Breast epithelium (tissue), 4 donors: Measurements from ENCODE around the gene EYA3. TPM values are rescaled to one million over a fixed set of nuclear protein-coding genes. Genes with fewer than 3 reads are reported as not detected.

Source experiments
- DNase-seq, 2 donors: peaks; one replicate each; pipeline ENCODE4 v3.0.0-alpha.2; 2019; ENCODE audit warnings: low spot score in 2 of 2
- H3K27ac ChIP-seq, 2 donors: fragments of 200-600 bp; sonication (generic) in 1 of 2; one replicate each; pipeline ENCODE4 v1.5.1; 2016 to 2019; ENCODE audit warnings: mild to moderate bottlenecking in 1 of 2
- H3K27me3 ChIP-seq, 2 donors: fragments of 200-600 bp; sonication (generic) in 1 of 2; one replicate each; pipeline versions ENCODE4 v1.5.1 to v1.6.0; 2017 to 2019; ENCODE audit warnings: control low read depth in 1 of 2, mild to moderate bottlenecking in 1 of 2
- H3K36me3 ChIP-seq: fragments of 200-600 bp; one replicate; pipeline ENCODE4 v1.5.1; 2019
- H3K4me1 ChIP-seq, 2 donors: fragments of 200-600 bp; sonication (generic); one replicate each; pipeline ENCODE4 v1.5.1; 2016 to 2019; ENCODE audit warnings: control low read depth in 1 of 2
- H3K4me3 ChIP-seq, 3 donors: fragments of 200-600 bp; sonication (generic); 1 replicate in 2 of 3; 2 replicates in 1 of 3; pipeline ENCODE4 v1.5.1; 2016 to 2019; ENCODE audit warnings: mild to moderate bottlenecking in 3 of 3, moderate library complexity in 2 of 3
- H3K9me3 ChIP-seq, 2 donors: fragments of 200-600 bp; sonication (generic) in 1 of 2; one replicate each; pipeline ENCODE4 v1.5.1; 2016 to 2019; ENCODE audit warnings: control low read depth in 1 of 2
- POLR2A ChIP-seq: fragments of 450-650 bp; IDR thresholded peaks from one replicate; pipeline ENCODE4 v1.6.1; 2016; ENCODE audit warnings: antibody characterized with exemption, mild to moderate bottlenecking, moderate library complexity
- POLR2AphosphoS5 ChIP-seq, 3 donors: sonication (generic); formaldehyde crosslinking; IDR thresholded peaks; one replicate each; pipeline ENCODE4 v1.6.1; 2017; ENCODE audit warnings: antibody characterized with exemption in 3 of 3
- intact Hi-C: fragments of 100-400 bp; cut with DNase I; formaldehyde crosslinking; loops from one replicate; pipeline ENCODE4 v1.15.1; 2023; ENCODE audit warnings: low total_unique reads
- total RNA-seq, 3 donors: library from RNA; depleted of rRNA; stranded (reverse); fragments of >200 nt; gene quantifications; one replicate each; pipeline ENCODE4 v1.1.0, GENCODE V29; 2016
- TF ChIP-seq, protein P1 (sequence below), 3 donors: fragments of 450-650 bp; IDR thresholded peaks; one replicate each; pipeline ENCODE4 v1.5.1; 2016 to 2017; ENCODE audit warnings: antibody characterized with exemption in 3 of 3, mild to moderate bottlenecking in 3 of 3, moderate library complexity in 3 of 3

EYA3 gene
- total RNA-seq, 3 donors from 2014 or later, result 12.2 to 22.6 (median 18.1) TPM

- Histone ChIP-seq H3K9me3 (no peaks in the 10 kb centered on the region), H3K27ac (no peak overlapping the region), H3K4me1 (no peaks in the 10 kb centered on the region), H3K4me3 (no peak overlapping the region), H3K36me3 (no peaks in the 10 kb centered on the region), H3K27me3 (no peaks in the 10 kb centered on the region)
- TF ChIP-seq, protein P1, sequence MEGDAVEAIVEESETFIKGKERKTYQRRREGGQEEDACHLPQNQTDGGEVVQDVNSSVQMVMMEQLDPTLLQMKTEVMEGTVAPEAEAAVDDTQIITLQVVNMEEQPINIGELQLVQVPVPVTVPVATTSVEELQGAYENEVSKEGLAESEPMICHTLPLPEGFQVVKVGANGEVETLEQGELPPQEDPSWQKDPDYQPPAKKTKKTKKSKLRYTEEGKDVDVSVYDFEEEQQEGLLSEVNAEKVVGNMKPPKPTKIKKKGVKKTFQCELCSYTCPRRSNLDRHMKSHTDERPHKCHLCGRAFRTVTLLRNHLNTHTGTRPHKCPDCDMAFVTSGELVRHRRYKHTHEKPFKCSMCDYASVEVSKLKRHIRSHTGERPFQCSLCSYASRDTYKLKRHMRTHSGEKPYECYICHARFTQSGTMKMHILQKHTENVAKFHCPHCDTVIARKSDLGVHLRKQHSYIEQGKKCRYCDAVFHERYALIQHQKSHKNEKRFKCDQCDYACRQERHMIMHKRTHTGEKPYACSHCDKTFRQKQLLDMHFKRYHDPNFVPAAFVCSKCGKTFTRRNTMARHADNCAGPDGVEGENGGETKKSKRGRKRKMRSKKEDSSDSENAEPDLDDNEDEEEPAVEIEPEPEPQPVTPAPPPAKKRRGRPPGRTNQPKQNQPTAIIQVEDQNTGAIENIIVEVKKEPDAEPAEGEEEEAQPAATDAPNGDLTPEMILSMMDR (IDR thresholded peaks at IDR 0.05), result no peak
- no peak for TF ChIP-seq POLR2A
- TF ChIP-seq POLR2AphosphoS5 (IDR thresholded peaks at IDR 0.05), result no peak
- intact Hi-C loops, result no loop called here
- no peak for DNase-seq
These were observed 146.5 kb downstream of the EYA3 start for GRCh38 chr1:27941671-27942540.

DNA sequence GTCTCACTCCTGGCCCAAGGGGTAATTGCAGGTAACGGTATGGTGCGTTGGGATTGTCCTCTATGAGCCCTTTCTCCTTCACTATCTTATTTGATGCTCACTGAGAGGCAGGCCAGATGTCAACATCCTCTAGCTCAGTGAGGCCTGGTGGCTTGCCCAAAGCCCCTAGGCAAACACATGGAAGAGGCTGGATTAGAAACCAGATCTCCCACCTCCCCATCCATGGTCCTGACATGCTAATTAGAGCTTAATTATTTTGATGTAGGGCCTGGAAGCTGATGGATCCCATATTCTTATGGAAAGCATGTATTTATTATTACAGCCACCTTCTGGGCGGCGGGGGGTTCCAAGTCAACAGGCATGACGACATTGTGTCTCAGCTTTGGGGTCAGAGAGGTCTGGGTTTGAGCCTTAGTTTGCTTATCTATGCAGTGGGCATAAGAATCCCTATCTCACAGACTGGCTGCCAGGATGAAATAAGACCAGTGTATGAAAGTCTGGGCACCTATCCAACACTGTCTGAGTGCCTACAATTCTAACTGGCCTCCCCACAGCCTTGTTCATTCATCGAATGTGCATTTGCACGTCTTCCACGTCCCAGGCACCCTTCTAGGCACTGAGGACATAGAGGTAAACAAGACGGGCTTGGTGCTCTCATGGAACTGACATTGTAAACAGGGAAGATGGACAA lies 147.4 kb downstream of the EYA3 start:
- Histone ChIP-seq H3K27ac (no peak overlapping the region), H3K4me3 (no peak overlapping the region), H3K27me3 (no peaks in the 10 kb centered on the region), H3K9me3 (no peaks in the 10 kb centered on the region), H3K4me1 (no peaks in the 10 kb centered on the region), H3K36me3 (no peaks in the 10 kb centered on the region)
- TF ChIP-seq, protein P1 (IDR thresholded peaks at IDR 0.05), result no peak
- no peak for TF ChIP-seq POLR2AphosphoS5 (IDR thresholded peaks at IDR 0.05)
- DNase-seq, result no peak
- intact Hi-C loops, result no loop called here

DNA sequence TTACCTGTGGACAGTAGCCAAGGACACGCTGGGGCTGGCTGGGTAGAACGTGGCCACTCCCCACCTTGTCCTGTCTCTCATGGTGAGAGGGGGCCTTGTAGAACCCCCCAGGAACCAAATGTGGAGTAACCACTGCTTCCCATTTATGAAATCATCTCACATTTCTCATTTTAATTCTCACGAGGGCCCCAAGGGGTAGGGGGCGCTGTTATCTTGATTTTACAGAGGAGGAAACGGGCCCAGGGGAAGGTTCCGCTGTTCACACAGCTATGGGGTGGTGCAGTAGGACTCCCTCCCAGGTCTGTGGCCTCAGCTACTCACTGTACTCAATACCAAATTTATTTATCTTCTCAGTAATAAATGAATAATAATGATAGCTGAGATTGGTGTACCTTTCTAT lies 148.1 kb downstream of the EYA3 start:
- Histone ChIP-seq H3K27me3 (no peaks in the 10 kb centered on the region), H3K4me3 (no peak overlapping the region), H3K4me1 (no peaks in the 10 kb centered on the region), H3K9me3 (no peaks in the 10 kb centered on the region), H3K27ac (no peak overlapping the region), H3K36me3 (no peaks in the 10 kb centered on the region)
- intact Hi-C loops, result no loop called here
- TF ChIP-seq POLR2A (no peak), POLR2AphosphoS5 (IDR thresholded peaks at IDR 0.05) (no peak)
- TF ChIP-seq, protein P1 (IDR thresholded peaks at IDR 0.05), result no peak
- no peak for DNase-seq

DNA sequence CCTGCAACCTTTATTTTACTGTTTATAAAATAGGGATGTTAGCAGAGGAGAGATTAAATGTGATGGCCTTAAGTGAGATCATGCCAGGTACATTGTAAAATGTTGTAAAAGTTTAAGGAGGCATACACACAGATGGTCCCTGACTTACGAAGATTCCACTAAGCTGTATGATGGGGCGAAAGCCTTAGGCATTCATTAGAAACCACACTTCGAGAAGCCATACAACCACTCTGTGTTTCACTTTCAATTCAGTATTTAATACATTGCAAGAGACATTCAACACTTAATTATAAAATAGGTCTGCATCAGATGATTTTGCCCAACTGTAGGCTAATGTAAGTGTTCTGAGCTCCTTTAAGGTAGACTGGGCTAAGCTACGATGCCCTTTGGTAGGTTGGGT lies 149.9 kb downstream of the EYA3 start:
- no peak overlapping the region for H3K4me3 ChIP-seq
- no peaks in the 10 kb centered on the region for H3K9me3 ChIP-seq
- H3K27ac ChIP-seq, result no peak overlapping the region
- intact Hi-C loops, result no loop called here
- H3K27me3 ChIP-seq, result no peaks in the 10 kb centered on the region
- DNase-seq, result no peak
- no peaks in the 10 kb centered on the region for H3K36me3 ChIP-seq
- TF ChIP-seq POLR2AphosphoS5 (IDR thresholded peaks at IDR 0.05) (no peak), POLR2A (no peak)
- TF ChIP-seq, protein P1 (IDR thresholded peaks at IDR 0.05), result no peak
- H3K4me1 ChIP-seq, result no peaks in the 10 kb centered on the region

- H3K9me3 ChIP-seq, result no peaks in the 10 kb centered on the region
These were observed 150.9 kb downstream of the EYA3 start for GRCh38 chr1:27937524-27937836.

More at GRCh38 chr1:27937524-27937836, 150.9 kb downstream of the EYA3 start:
- intact Hi-C loops, result no loop called here
- TF ChIP-seq POLR2A, result no peak
- TF ChIP-seq POLR2AphosphoS5 (IDR thresholded peaks at IDR 0.05), result no peak
- TF ChIP-seq, protein P1 (IDR thresholded peaks at IDR 0.05), result no peak
- no peak for DNase-seq
- Histone ChIP-seq H3K4me1 (no peaks in the 10 kb centered on the region), H3K27me3 (no peaks in the 10 kb centered on the region), H3K4me3 (no peak overlapping the region), H3K36me3 (no peaks in the 10 kb centered on the region), H3K27ac (no peak overlapping the region)
